ENCODE measurements around the gene ELL. TPM values are rescaled to one million over a fixed set of nuclear protein-coding genes. Genes with fewer than 3 reads are reported as not detected.
"Not testable (repeated sequence)": the region's sequence is repeated elsewhere in the genome, so short reads cannot be mapped to it uniquely, and the experiment has no call there.

Gene ELL
- polyA plus RNA-seq, 4 donors, result 8.6 to 12.2 (median 10.4) TPM

- H3K4me1 ChIP-seq (ENCODE audit: control insufficient read depth in 3 of 3, insufficient read depth in 2 of 3, low read depth in 1 of 3, low read length in 2 of 3), result peaks cover 0 to 3% (median 0%) of the 10 kb centered on the region in 3 donors
- no peak overlapping the region for H3K4me3 ChIP-seq (ENCODE audit: low read depth in 1 of 3, low read length in 3 of 3)
- FAIRE-seq (no peak), DNase-seq (no peak)
- no peaks in the 10 kb centered on the region for H3K9me3 ChIP-seq (ENCODE audit: control insufficient read depth in 2 of 2, insufficient read depth in 1 of 2, low read depth in 1 of 2, low read length in 1 of 2)
- 86 to 91% (median 90%) methylated on average over 9 of the region's 9 CpGs for WGBS, 3 donors
- no peak overlapping the region for H3K27ac ChIP-seq (ENCODE audit: low read depth in 1 of 3, low read length in 2 of 3)
- H3K36me3 ChIP-seq (ENCODE audit: control insufficient read depth in 3 of 3, insufficient read depth in 2 of 3, low read depth in 1 of 3, low read length in 3 of 3), result peaks cover 0 to 10% (median 3%) of the 10 kb centered on the region in 3 donors
- no peaks in the 10 kb centered on the region for H3K27me3 ChIP-seq (ENCODE audit: control insufficient read depth in 3 of 3, insufficient read depth in 3 of 3, low read length in 3 of 3)
Observed at GRCh38 chr19:18526316-18526715, 4.4 kb upstream of the ELL start.

DNA sequence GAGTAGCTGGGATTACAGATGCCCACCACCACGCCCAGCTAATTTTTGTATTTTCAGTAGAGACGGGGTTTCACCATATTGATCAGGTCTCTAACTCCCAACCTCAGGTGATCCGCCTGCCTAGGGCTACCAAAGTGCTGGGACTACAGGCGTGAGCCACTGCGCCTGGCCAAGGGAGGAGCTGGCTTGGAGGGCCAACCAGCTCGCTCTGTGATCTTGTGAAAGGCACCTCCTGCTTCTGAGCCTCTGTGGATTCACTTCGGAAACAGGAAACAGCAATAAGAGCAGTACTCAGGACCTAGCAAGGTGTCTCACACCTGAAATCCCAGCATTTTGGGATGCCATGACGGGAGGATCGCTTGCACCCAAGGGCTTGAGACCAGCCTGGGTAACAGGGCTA lies 2.0 kb upstream of the ELL start:
- H3K36me3 ChIP-seq (ENCODE audit: control insufficient read depth in 3 of 3, insufficient read depth in 2 of 3, low read depth in 1 of 3, low read length in 3 of 3), result peaks cover 0 to 2% (median 0%) of the 10 kb centered on the region in 3 donors
- H3K4me3 ChIP-seq (ENCODE audit: low read depth in 1 of 3, low read length in 3 of 3), result no peak overlapping the region
- H3K9me3 ChIP-seq (ENCODE audit: control insufficient read depth in 2 of 2, insufficient read depth in 1 of 2, low read depth in 1 of 2, low read length in 1 of 2), result no peaks in the 10 kb centered on the region
- peaks cover 0 to 17% (median 0%) of the 10 kb centered on the region in 3 donors for H3K4me1 ChIP-seq (ENCODE audit: control insufficient read depth in 3 of 3, insufficient read depth in 2 of 3, low read depth in 1 of 3, low read length in 2 of 3)
- H3K27ac ChIP-seq (ENCODE audit: low read depth in 1 of 3, low read length in 2 of 3), result no peak overlapping the region
- H3K27me3 ChIP-seq (ENCODE audit: control insufficient read depth in 3 of 3, insufficient read depth in 3 of 3, low read length in 3 of 3), result no peaks in the 10 kb centered on the region
- DNase-seq (no peak), FAIRE-seq (no peak)
- WGBS, 3 donors, result 86 to 93% (median 90%) methylated on average over 9 of the region's 9 CpGs

- H3K4me3 ChIP-seq (ENCODE audit: low read depth in 1 of 3, low read length in 3 of 3), result peak overlapping the region in 2 of 3 donors; percentile 4 to 11
- not testable (repeated sequence) for H3K36me3 ChIP-seq (ENCODE audit: control insufficient read depth in 3 of 3, insufficient read depth in 2 of 3, low read depth in 1 of 3, low read length in 3 of 3); H3K9me3 ChIP-seq (ENCODE audit: control insufficient read depth in 2 of 2, insufficient read depth in 1 of 2, low read depth in 1 of 2, low read length in 1 of 2); FAIRE-seq; DNase-seq; H3K27me3 ChIP-seq (ENCODE audit: control insufficient read depth in 3 of 3, insufficient read depth in 3 of 3, low read length in 3 of 3)
- H3K27ac ChIP-seq (ENCODE audit: low read depth in 1 of 3, low read length in 2 of 3), result peak overlapping the region in 2 of 3 donors; percentile 57 to 99
- H3K4me1 ChIP-seq (ENCODE audit: control insufficient read depth in 3 of 3, insufficient read depth in 2 of 3, low read depth in 1 of 3, low read length in 2 of 3), result peaks cover 0 to 22% (median 0%) of the 10 kb centered on the region in 3 donors
- WGBS, 3 donors, result 39 to 69% (median 51%) methylated on average over 19 of the region's 19 CpGs
Observed at GRCh38 chr19:18522862-18523440, 1.1 kb upstream of the ELL start.

GRCh38 chr19:18522124-18522861 lies 423 bp upstream of the ELL start:
- H3K9me3 ChIP-seq (ENCODE audit: control insufficient read depth in 2 of 2, insufficient read depth in 1 of 2, low read depth in 1 of 2, low read length in 1 of 2), result no peaks in the 10 kb centered on the region
- DNase-seq, result peak; percentile 100
- peaks cover 0 to 2% (median 0%) of the 10 kb centered on the region in 3 donors for H3K36me3 ChIP-seq (ENCODE audit: control insufficient read depth in 3 of 3, insufficient read depth in 2 of 3, low read depth in 1 of 3, low read length in 3 of 3)
- H3K27ac ChIP-seq (ENCODE audit: low read depth in 1 of 3, low read length in 2 of 3), result peak overlapping the region in 2 of 3 donors; percentile 57 to 99
- no peaks in the 10 kb centered on the region for H3K27me3 ChIP-seq (ENCODE audit: control insufficient read depth in 3 of 3, insufficient read depth in 3 of 3, low read length in 3 of 3)
- FAIRE-seq, result no peak
- 1 to 2% (median 1%) methylated on average over 49 to 51 of the region's 51 CpGs for WGBS, 3 donors
- H3K4me1 ChIP-seq (ENCODE audit: control insufficient read depth in 3 of 3, insufficient read depth in 2 of 3, low read depth in 1 of 3, low read length in 2 of 3), result peaks cover 0 to 22% (median 0%) of the 10 kb centered on the region in 3 donors
- peak overlapping the region; percentile 91 to 92 (median 92) for H3K4me3 ChIP-seq (ENCODE audit: low read depth in 1 of 3, low read length in 3 of 3)

DNA sequence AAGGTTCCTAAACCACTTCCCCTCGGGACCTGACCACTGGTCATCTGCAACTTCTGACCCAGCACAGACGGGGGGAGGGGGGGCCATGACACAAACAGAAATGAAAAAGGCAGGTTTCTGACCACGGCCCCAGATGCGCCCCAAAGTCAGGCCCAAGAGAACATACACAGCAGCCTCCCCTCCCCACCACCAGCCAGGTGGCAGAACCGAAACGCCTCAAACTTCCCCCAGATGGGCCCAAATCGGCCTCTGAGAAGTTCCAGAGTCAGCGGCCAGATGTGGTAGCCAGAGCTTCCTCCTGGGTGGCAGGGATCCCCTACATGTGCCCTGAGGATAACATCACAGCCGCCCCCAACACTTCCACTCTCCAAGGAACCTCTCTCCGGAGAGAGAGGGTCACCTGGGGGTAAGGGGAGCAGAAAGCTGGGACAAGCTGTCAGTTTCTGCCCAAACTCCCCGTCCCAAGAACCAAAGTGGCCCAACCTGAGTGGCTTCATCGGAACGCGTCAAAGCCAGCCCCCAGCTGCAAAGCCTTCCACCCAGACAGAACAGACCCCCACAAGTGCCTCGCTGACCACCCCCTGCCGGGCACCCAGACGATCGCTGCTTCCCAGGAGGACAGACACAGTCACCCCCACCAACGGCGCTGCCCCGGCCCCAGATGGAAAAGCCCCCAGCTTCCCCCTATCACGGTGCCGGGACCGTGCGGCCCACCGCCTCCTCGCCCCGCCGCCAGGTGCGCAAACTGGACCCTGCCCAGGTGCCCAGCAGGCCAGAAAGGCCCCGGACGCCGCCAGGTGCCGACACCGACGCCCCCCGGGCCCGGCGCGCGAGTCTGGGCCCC lies 800 bp downstream of the ELL start:
- 0 to 1% (median 1%) methylated on average over 30 to 41 of the region's 41 CpGs for WGBS, 3 donors

GRCh38 chr19:18519962-18520847 lies 1.7 kb downstream of the ELL start:
- peak; percentile 90 to 91 for DNase-seq
- FAIRE-seq, result no peak
- H3K27me3 ChIP-seq (ENCODE audit: control insufficient read depth in 3 of 3, insufficient read depth in 3 of 3, low read length in 3 of 3), result no peaks in the 10 kb centered on the region
- peak overlapping the region; percentile 88 to 99 (median 89) for H3K27ac ChIP-seq (ENCODE audit: low read depth in 1 of 3, low read length in 2 of 3)
- H3K4me1 ChIP-seq (ENCODE audit: control insufficient read depth in 3 of 3, insufficient read depth in 2 of 3, low read depth in 1 of 3, low read length in 2 of 3), result peaks cover 3 to 32% (median 9%) of the 10 kb centered on the region in 3 donors
- WGBS, 3 donors, result 4 to 8% (median 7%) methylated on average over 21 to 22 of the region's 22 CpGs
- H3K4me3 ChIP-seq (ENCODE audit: low read depth in 1 of 3, low read length in 3 of 3), result peak overlapping the region; percentile 91 to 92 (median 92)
- H3K36me3 ChIP-seq (ENCODE audit: control insufficient read depth in 3 of 3, insufficient read depth in 2 of 3, low read depth in 1 of 3, low read length in 3 of 3), result peaks cover 0 to 14% (median 0%) of the 10 kb centered on the region in 3 donors
- no peaks in the 10 kb centered on the region for H3K9me3 ChIP-seq (ENCODE audit: control insufficient read depth in 2 of 2, insufficient read depth in 1 of 2, low read depth in 1 of 2, low read length in 1 of 2)

More for the DNA sequence above, 800 bp downstream of the ELL start:
- Histone ChIP-seq H3K36me3 (ENCODE audit: control insufficient read depth in 3 of 3, insufficient read depth in 2 of 3, low read depth in 1 of 3, low read length in 3 of 3) (peaks cover 0 to 10% (median 0%) of the 10 kb centered on the region in 3 donors), H3K9me3 (ENCODE audit: control insufficient read depth in 2 of 2, insufficient read depth in 1 of 2, low read depth in 1 of 2, low read length in 1 of 2) (no peaks in the 10 kb centered on the region), H3K4me1 (ENCODE audit: control insufficient read depth in 3 of 3, insufficient read depth in 2 of 3, low read depth in 1 of 3, low read length in 2 of 3) (peaks cover 0 to 24% (median under 1%) of the 10 kb centered on the region in 3 donors), H3K4me3 (ENCODE audit: low read depth in 1 of 3, low read length in 3 of 3) (peak overlapping the region; percentile 91 to 92 (median 92)), H3K27ac (ENCODE audit: low read depth in 1 of 3, low read length in 2 of 3) (peak overlapping the region; percentile 88 to 99 (median 89)), H3K27me3 (ENCODE audit: control insufficient read depth in 3 of 3, insufficient read depth in 3 of 3, low read length in 3 of 3) (no peaks in the 10 kb centered on the region)
- FAIRE-seq (no peak), DNase-seq (peak; percentile 31 to 57)

DNA sequence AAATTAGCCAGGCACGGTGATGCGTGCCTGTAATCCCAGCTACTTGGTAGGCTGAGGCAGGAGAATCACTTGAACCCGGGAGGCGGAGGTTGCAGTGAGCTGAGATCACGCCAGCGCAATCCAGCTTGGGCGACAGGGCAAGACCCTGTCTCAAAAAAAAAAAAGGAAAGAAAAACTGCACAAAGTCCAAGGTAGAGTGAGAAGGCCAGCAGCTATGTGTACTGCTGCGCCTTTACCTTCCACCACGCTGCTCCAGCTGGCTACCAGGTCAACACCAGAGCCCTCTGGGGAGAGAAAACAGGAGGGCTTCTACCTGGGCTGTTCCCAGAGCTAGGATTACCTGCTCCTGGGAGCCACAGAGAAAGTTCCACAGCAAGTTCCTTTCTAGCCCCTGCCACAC lies 3.2 kb downstream of the ELL start:
- Histone ChIP-seq H3K9me3 (ENCODE audit: control insufficient read depth in 2 of 2, insufficient read depth in 1 of 2, low read depth in 1 of 2, low read length in 1 of 2) (no peaks in the 10 kb centered on the region), H3K27me3 (ENCODE audit: control insufficient read depth in 3 of 3, insufficient read depth in 3 of 3, low read length in 3 of 3) (no peaks in the 10 kb centered on the region), H3K4me3 (ENCODE audit: low read depth in 1 of 3, low read length in 3 of 3) (no peak overlapping the region), H3K4me1 (ENCODE audit: control insufficient read depth in 3 of 3, insufficient read depth in 2 of 3, low read depth in 1 of 3, low read length in 2 of 3) (peaks cover 9 to 41% (median 10%) of the 10 kb centered on the region in 3 donors), H3K36me3 (ENCODE audit: control insufficient read depth in 3 of 3, insufficient read depth in 2 of 3, low read depth in 1 of 3, low read length in 3 of 3) (peaks cover 0 to 14% (median 0%) of the 10 kb centered on the region in 3 donors), H3K27ac (ENCODE audit: low read depth in 1 of 3, low read length in 2 of 3) (peak overlapping the region in 1 of 3 donors; percentile 88)
- WGBS, 3 donors, result 91 to 95% (median 91%) methylated on average over 9 of the region's 9 CpGs
- DNase-seq (peak in 1 of 2 donors; percentile 51), FAIRE-seq (no peak)

Measured in small intestine (tissue), 7 donors.